Pancreas (tissue), 10 donors: ENCODE results near the gene CAPS. TPM values are rescaled to one million over a fixed set of nuclear protein-coding genes. Genes with fewer than 3 reads are reported as not detected.

Experiments used
- ATAC-seq, 4 donors: fragments of 200-7000 bp; cut with Tn5 transposase; one replicate each; pipeline versions ENCODE4 v1.8.0 to v1.9.1; 2020; ENCODE audit warnings: mild to moderate bottlenecking in 4 of 4, moderate library complexity in 4 of 4
- DNase-seq, 6 donors: peaks; one replicate each; pipeline ENCODE4 v3.0.0-alpha.2; 2020
- FAIRE-seq: peaks from 2 replicates; lab custom pipeline; 2012; peaks lifted over from hg19 to GRCh38; lab: Jason Lieb, UNC
- H3K27ac ChIP-seq, 4 donors: fragments of 200-600 bp; sonication (generic); 1 replicate in 3 of 4; 2 replicates in 1 of 4; pipeline versions ENCODE4 v1.5.0 to v1.8.0; 2020
- H3K27me3 ChIP-seq, 4 donors: fragments of 200-600 bp; one replicate each; pipeline ENCODE4 v1.8.0; 2021
- H3K36me3 ChIP-seq, 3 donors: fragments of 200-600 bp; sonication (generic) in 1 of 3; one replicate each; pipeline versions ENCODE4 v1.5.0 to v1.8.0; 2020 to 2021
- H3K4me1 ChIP-seq, 3 donors: fragments of 200-600 bp; one replicate each; pipeline ENCODE4 v1.8.0; 2021
- H3K4me3 ChIP-seq, 4 donors: fragments of 200-600 bp; sonication (generic) in 2 of 4; one replicate each; pipeline versions ENCODE4 v1.5.0 to v1.8.0; 2020 to 2021
- H3K9me3 ChIP-seq, 4 donors: fragments of 200-600 bp; one replicate each; pipeline ENCODE4 v1.8.0; 2021
- WGBS, 2 donors: extraction: QIAGEN DNeasy Blood & Tissue Kit; methylation state at CpG; one replicate each; pipeline ENCODE4 v1.1.7; 2013; 5-methylcytosine and 5-hydroxymethylcytosine counted together
- intact Hi-C, 3 donors: fragments of 100-400 bp; cut with DNase I; formaldehyde crosslinking; loops; one replicate each; pipeline versions ENCODE4 v1.11.1 to v1.14.2; 2022
- polyA plus RNA-seq, 2 donors: library from polyadenylated mRNA; stranded (reverse); fragments of 200-250 nt; gene quantifications; one replicate each; pipeline ENCODE4 v1.2.3, GENCODE V29; 2013
- total RNA-seq, 6 donors: library from RNA; stranded (reverse); fragmentation: NEBNext Ultra II Directional in 4 of 6; extraction: Animal tissue kit (Norgen Biotek cat#: 25700) in 4 of 6; gene quantifications; one replicate each; pipeline versions ENCODE4 v1.2.1 to v1.2.4, GENCODE V29; 2021 to 2023
- TF ChIP-seq, protein P1 (sequence below), 4 donors: fragments of 200-600 bp; sonication (generic) in 3 of 4; IDR thresholded peaks; one replicate each; pipeline versions ENCODE4 v1.5.0 to v1.8.0; 2021; ENCODE audit warnings: antibody characterized with exemption in 4 of 4
- donor health status: healthy with polysubstance abuse.
- donor health status: DM: no; HTN: no; CAD: no; lungs with moderate emphysema.
- donor health status: DM: no; HTN: no; CAD: no.
- donor health status: control.
- donor health status: control.
- donor health status: Bipolar disorder and iron deficiency.
- donor health status: DM: yes; HTN: yes; CAD: no.
- donor health status: DM: no; HTN: no; CAD: no.
- donor health status: DM: no; HTN: no; CAD: no.
- donor health status: DM: yes; HTN: yes; CAD: no.

CAPS gene
- total RNA-seq, result 10 to 100 TPM; 10.5 to 23.2 (median 14.0) TPM
- 10 to 100 TPM; 62.9 to 77.2 TPM for polyA plus RNA-seq

GRCh38 chr19:5913739-5914357, at the start of gene CAPS:
Gene CAPS, plus strand, starts transcription at chr19:5914254. Its CDS starts 153 bp downstream, at chr19:5914407.
- intact Hi-C loops, result no loop called here
- no peak for FAIRE-seq
- no peaks in the 10 kb centered on the region for H3K4me1 ChIP-seq
- peak within 1 kb of the TSS in 2 of 4 donors; percentile 6 to 23 for H3K4me3 ChIP-seq
- 50 to 65% methylated on average over 9 to 10 of the region's 10 CpGs for WGBS, 2 donors
- peak in 5 of 6 donors; percentile 52 to 89 (median 75) for DNase-seq
- TF ChIP-seq, protein P1, sequence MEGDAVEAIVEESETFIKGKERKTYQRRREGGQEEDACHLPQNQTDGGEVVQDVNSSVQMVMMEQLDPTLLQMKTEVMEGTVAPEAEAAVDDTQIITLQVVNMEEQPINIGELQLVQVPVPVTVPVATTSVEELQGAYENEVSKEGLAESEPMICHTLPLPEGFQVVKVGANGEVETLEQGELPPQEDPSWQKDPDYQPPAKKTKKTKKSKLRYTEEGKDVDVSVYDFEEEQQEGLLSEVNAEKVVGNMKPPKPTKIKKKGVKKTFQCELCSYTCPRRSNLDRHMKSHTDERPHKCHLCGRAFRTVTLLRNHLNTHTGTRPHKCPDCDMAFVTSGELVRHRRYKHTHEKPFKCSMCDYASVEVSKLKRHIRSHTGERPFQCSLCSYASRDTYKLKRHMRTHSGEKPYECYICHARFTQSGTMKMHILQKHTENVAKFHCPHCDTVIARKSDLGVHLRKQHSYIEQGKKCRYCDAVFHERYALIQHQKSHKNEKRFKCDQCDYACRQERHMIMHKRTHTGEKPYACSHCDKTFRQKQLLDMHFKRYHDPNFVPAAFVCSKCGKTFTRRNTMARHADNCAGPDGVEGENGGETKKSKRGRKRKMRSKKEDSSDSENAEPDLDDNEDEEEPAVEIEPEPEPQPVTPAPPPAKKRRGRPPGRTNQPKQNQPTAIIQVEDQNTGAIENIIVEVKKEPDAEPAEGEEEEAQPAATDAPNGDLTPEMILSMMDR (IDR thresholded peaks at IDR 0.05), result no peak
- H3K27ac ChIP-seq, result peak within 1 kb of the TSS; percentile 52 to 77 (median 67)
- peak; percentile 75 to 84 (median 80) for ATAC-seq
- H3K9me3 ChIP-seq, result no peaks in the 10 kb centered on the region
- no peaks in the 10 kb centered on the region for H3K27me3 ChIP-seq
- H3K36me3 ChIP-seq, result peaks cover 0 to 27% (median 18%) of the 10 kb centered on the region in 3 donors

- Histone ChIP-seq H3K4me3 (no peak overlapping the region), H3K36me3 (no peaks in the 10 kb centered on the region), H3K4me1 (no peaks in the 10 kb centered on the region), H3K9me3 (no peaks in the 10 kb centered on the region), H3K27ac (no peak overlapping the region), H3K27me3 (no peaks in the 10 kb centered on the region)
- 65 to 84% methylated on average over 14 of the region's 14 CpGs for WGBS, 2 donors
- intact Hi-C loops, result no loop called here
- ATAC-seq (no peak), FAIRE-seq (no peak), DNase-seq (no peak)
- TF ChIP-seq, protein P1 (IDR thresholded peaks at IDR 0.05), result no peak
These were observed 49.1 kb upstream of the CAPS start for GRCh38 chr19:5864725-5865486.

- H3K27me3 ChIP-seq, result no peaks in the 10 kb centered on the region
- H3K4me3 ChIP-seq, result no peak overlapping the region
- no peaks in the 10 kb centered on the region for H3K9me3 ChIP-seq
- TF ChIP-seq, protein P1 (IDR thresholded peaks at IDR 0.05), result no peak
- no peaks in the 10 kb centered on the region for H3K4me1 ChIP-seq
- no peaks in the 10 kb centered on the region for H3K36me3 ChIP-seq
- ATAC-seq (no peak), FAIRE-seq (no peak), DNase-seq (no peak)
- 69 to 71% methylated on average over 11 of the region's 11 CpGs for WGBS, 2 donors
- no peak overlapping the region for H3K27ac ChIP-seq
- intact Hi-C loops, result no loop called here
These were observed 48.3 kb upstream of the CAPS start for GRCh38 chr19:5865772-5866171.

DNA sequence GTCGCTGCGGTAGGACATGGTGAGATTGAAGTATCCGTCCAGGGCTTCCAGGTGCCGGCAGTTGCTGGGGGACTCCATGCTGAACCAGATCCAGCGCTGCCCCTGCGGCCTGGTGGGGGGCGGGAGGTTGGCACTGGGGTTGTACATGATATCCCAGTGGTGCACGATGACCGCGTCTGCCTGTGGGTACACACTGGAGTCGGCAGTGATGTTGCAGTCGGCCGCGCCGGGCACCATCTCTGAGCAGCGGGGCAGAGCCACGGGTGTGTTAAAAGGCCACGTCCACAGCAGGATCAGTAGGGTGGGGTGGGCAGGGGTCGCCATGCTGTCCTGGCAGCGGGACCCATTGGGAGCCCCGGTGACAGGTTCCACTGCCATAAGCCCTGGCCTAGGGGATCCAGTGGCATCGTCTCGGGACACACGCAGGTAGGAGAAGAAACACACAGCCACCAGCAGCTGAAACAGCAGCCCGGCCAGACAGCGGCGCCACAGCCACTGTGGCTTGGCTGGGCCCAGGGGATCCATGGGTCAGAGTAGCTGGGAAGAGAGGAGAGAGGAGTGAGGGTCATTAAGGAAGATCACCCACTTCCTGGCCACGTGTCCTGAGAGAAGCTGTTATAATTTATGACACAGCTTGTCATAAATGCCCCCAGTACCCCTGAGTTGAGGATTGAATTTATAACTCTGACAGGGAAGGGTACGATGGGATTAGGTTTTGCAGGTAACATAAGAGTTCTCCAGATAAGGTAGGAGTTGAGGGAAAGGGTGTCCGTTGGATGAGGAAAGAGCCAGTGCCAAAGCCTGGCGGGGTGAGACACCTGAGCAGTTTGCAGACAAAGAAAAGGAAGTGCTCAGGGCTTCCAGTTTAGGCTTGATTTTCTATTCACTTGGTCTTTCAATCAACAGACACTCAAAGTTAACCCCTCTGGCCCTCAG, 46.6 kb upstream of the CAPS start:
- ATAC-seq, result no peak
- no peaks in the 10 kb centered on the region for H3K4me1 ChIP-seq
- no peaks in the 10 kb centered on the region for H3K36me3 ChIP-seq
- no peak for FAIRE-seq
- TF ChIP-seq, protein P1 (IDR thresholded peaks at IDR 0.05), result no peak
- H3K27me3 ChIP-seq, result no peaks in the 10 kb centered on the region
- no peak overlapping the region for H3K4me3 ChIP-seq
- H3K9me3 ChIP-seq, result no peaks in the 10 kb centered on the region
- no peak for DNase-seq
- intact Hi-C loops, result no loop called here
- no peak overlapping the region for H3K27ac ChIP-seq
- WGBS, 2 donors, result 78 to 84% methylated on average over 29 to 31 of the region's 31 CpGs
